ENCODE measurements around the gene RAB3GAP2.
"Not testable (repeated sequence)": the region's sequence is repeated elsewhere in the genome, so short reads cannot be mapped to it uniquely, and the experiment has no call there.

RAB3GAP2 gene

GRCh38 chr1:220189750-220190347, 82.4 kb downstream of the RAB3GAP2 start:
- DNase-seq = no peak

- no peak for DNase-seq
Observed at GRCh38 chr1:220188538-220188937, 83.7 kb downstream of the RAB3GAP2 start.

GRCh38 chr1:220186752-220187151, 85.5 kb downstream of the RAB3GAP2 start:
- no peak for DNase-seq

- no peak for DNase-seq
Observed at GRCh38 chr1:220184506-220184905, 87.7 kb downstream of the RAB3GAP2 start.

GRCh38 chr1:220182656-220183055, 89.6 kb downstream of the RAB3GAP2 start:
- no peak for DNase-seq

GRCh38 chr1:220182111-220182510, 90.1 kb downstream of the RAB3GAP2 start:
- DNase-seq = no peak

GRCh38 chr1:220176540-220176939, 95.7 kb downstream of the RAB3GAP2 start:
- no peak for DNase-seq

- no peak for DNase-seq
Observed at GRCh38 chr1:220170836-220171526, 101.3 kb downstream of the RAB3GAP2 start.

- not testable (repeated sequence) for DNase-seq
Observed at GRCh38 chr1:220169887-220170286, 102.4 kb downstream of the RAB3GAP2 start.

- no peak for DNase-seq
Observed at GRCh38 chr1:220166853-220167252, 105.4 kb downstream of the RAB3GAP2 start.

- DNase-seq = no peak
Observed at GRCh38 chr1:220164517-220164916, 107.7 kb downstream of the RAB3GAP2 start.

GRCh38 chr1:220164116-220164515, 108.1 kb downstream of the RAB3GAP2 start:
- DNase-seq = no peak

- DNase-seq = no peak
Observed at GRCh38 chr1:220160027-220160426, 112.2 kb downstream of the RAB3GAP2 start.

GRCh38 chr1:220159041-220159440, 113.2 kb downstream of the RAB3GAP2 start:
- DNase-seq = no peak

- DNase-seq = not testable (repeated sequence)
Observed at GRCh38 chr1:220158530-220158929, 113.7 kb downstream of the RAB3GAP2 start.

- DNase-seq = no peak
Observed at GRCh38 chr1:220157738-220158137, 114.5 kb downstream of the RAB3GAP2 start.

GRCh38 chr1:220156620-220157146, 115.6 kb downstream of the RAB3GAP2 start:
- DNase-seq = no peak

GRCh38 chr1:220153147-220153546, 119.1 kb downstream of the RAB3GAP2 start:
- no peak for DNase-seq

GRCh38 chr1:220151454-220151853, 120.8 kb downstream of the RAB3GAP2 start:
- DNase-seq = no peak

GRCh38 chr1:220149742-220150141, 122.5 kb downstream of the RAB3GAP2 start:
- DNase-seq = no peak

GRCh38 chr1:220144051-220144450, 128.2 kb downstream of the RAB3GAP2 start:
- no peak for DNase-seq

GRCh38 chr1:220139966-220140365, 132.3 kb downstream of the RAB3GAP2 start:
- no peak for DNase-seq

GRCh38 chr1:220137019-220137786, 135.1 kb downstream of the RAB3GAP2 start:
- DNase-seq = no peak

GRCh38 chr1:220135755-220136154, 136.5 kb downstream of the RAB3GAP2 start:
- DNase-seq = no peak

Measured in activated gamma-delta T cell treated with Interleukin-2 at 50 U/mL for 16 hours (primary cell).